Sigmoid colon (tissue), 3 donors: ENCODE measurements around the gene APBB2.

Source experiments
- POLR2A ChIP-seq, 2 donors: fragments of 450-650 bp; IDR thresholded peaks; one replicate each; pipeline ENCODE4 v1.6.1; 2016; ENCODE audit warnings: antibody characterized with exemption in 2 of 2, mild to moderate bottlenecking in 2 of 2, moderate library complexity in 2 of 2
- TF ChIP-seq, protein P1 (sequence below), 4 experiments: fragments of 450-650 bp in 3 of 4; fragments of 200-600 bp in 1 of 4; IDR thresholded peaks; one replicate each; pipeline ENCODE4 v1.5.1; 2016 to 2019; ENCODE audit warnings: antibody characterized with exemption in 4 of 4, mild to moderate bottlenecking in 3 of 4, moderate library complexity in 2 of 4

DNA sequence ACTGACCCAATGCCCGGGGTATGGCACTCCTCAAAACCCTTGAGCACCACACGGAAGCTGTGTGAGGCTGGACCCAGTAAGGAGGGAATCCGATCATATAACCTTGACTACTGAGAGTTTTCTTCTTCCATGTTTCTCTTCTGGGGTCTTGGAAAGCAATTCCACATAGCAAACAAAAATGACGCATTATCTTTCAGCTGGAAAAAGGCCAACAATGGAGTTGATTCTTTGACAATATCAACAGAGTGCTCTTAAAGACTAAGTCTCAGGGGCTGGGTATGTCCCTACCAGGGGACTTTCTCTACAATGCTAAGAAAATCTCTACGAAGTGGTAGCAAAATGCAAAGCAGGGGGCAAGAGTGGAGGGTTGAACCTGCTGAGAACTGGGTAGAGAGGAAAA, 276.0 kb downstream of the APBB2 start:
- TF ChIP-seq, protein P1, sequence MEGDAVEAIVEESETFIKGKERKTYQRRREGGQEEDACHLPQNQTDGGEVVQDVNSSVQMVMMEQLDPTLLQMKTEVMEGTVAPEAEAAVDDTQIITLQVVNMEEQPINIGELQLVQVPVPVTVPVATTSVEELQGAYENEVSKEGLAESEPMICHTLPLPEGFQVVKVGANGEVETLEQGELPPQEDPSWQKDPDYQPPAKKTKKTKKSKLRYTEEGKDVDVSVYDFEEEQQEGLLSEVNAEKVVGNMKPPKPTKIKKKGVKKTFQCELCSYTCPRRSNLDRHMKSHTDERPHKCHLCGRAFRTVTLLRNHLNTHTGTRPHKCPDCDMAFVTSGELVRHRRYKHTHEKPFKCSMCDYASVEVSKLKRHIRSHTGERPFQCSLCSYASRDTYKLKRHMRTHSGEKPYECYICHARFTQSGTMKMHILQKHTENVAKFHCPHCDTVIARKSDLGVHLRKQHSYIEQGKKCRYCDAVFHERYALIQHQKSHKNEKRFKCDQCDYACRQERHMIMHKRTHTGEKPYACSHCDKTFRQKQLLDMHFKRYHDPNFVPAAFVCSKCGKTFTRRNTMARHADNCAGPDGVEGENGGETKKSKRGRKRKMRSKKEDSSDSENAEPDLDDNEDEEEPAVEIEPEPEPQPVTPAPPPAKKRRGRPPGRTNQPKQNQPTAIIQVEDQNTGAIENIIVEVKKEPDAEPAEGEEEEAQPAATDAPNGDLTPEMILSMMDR (IDR thresholded peaks at IDR 0.05): no peak
- TF ChIP-seq POLR2A (IDR thresholded peaks at IDR 0.05): no peak
